ENCODE measurements around the gene SPG7. TPM values are rescaled to one million over a fixed set of nuclear protein-coding genes. Genes with fewer than 3 reads are reported as not detected.

Gene SPG7
- polyA plus RNA-seq, 1 donor from 2014 or later: 216 TPM

- H3K9me3 ChIP-seq (ENCODE audit: low read length): no peaks in the 10 kb centered on the region
- no peak overlapping the region for H3K4me3 ChIP-seq (ENCODE audit: low read length)
- no peaks in the 10 kb centered on the region for H3K79me2 ChIP-seq (replicated peaks; ENCODE audit: insufficient read depth, low read length)
- no peak for TF ChIP-seq EP300 (conservative IDR thresholded peaks at IDR 0.05; ENCODE audit: poor library complexity, severe bottlenecking)
- no peak for TF ChIP-seq CTCF (IDR thresholded peaks at IDR 0.05; ENCODE audit: poor library complexity, severe bottlenecking)
- no peak for TF ChIP-seq REST (IDR thresholded peaks at IDR 0.05; ENCODE audit: borderline replicate concordance)
- TF ChIP-seq TAF1 (IDR thresholded peaks at IDR 0.05; ENCODE audit: low read depth): no peak
- TF ChIP-seq POLR2AphosphoS5 (IDR thresholded peaks at IDR 0.05): no peak
- no peak for TF ChIP-seq EZH2 (IDR thresholded peaks at IDR 0.05; ENCODE audit: borderline replicate concordance, insufficient read depth, low read length, poor library complexity, severe bottlenecking)
- no peak for TF ChIP-seq MXI1 (conservative IDR thresholded peaks at IDR 0.05; ENCODE audit: poor library complexity, severe bottlenecking)
- no peak for TF ChIP-seq SMC3 (conservative IDR thresholded peaks at IDR 0.05; ENCODE audit: poor library complexity)
- TF ChIP-seq RAD21 (conservative IDR thresholded peaks at IDR 0.05): no peak
- H3K4me2 ChIP-seq (ENCODE audit: low read length): no peak overlapping the region
- H3K27ac ChIP-seq (ENCODE audit: low read length): no peak overlapping the region
- no peak overlapping the region for H2AFZ ChIP-seq (ENCODE audit: low read depth, low read length)
- no peaks in the 10 kb centered on the region for H4K20me1 ChIP-seq (ENCODE audit: insufficient read depth)
- no peaks in the 10 kb centered on the region for H3K9me2 ChIP-seq (ENCODE audit: insufficient read depth, low read length)
- no peak overlapping the region for H3K9ac ChIP-seq (ENCODE audit: low read length)
- H3F3A ChIP-seq (ENCODE audit: insufficient read depth, low read length, poor library complexity, severe bottlenecking): no peaks in the 10 kb centered on the region
- no peaks in the 10 kb centered on the region for H3K36me3 ChIP-seq (ENCODE audit: insufficient read depth, low read length)
- no peaks in the 10 kb centered on the region for H3K27me3 ChIP-seq (ENCODE audit: insufficient read depth, low read depth, low read length)
Observed at GRCh38 chr16:89596061-89596689, 88.0 kb downstream of the SPG7 start.

GRCh38 chr16:89596957-89597649 is 88.9 kb downstream of the SPG7 start:
- no peaks in the 10 kb centered on the region for H3K9me2 ChIP-seq (ENCODE audit: insufficient read depth, low read length)
- no peak for TF ChIP-seq MXI1 (conservative IDR thresholded peaks at IDR 0.05; ENCODE audit: poor library complexity, severe bottlenecking)
- no peak for TF ChIP-seq EZH2 (IDR thresholded peaks at IDR 0.05; ENCODE audit: borderline replicate concordance, insufficient read depth, low read length, poor library complexity, severe bottlenecking)
- TF ChIP-seq RAD21 (conservative IDR thresholded peaks at IDR 0.05): no peak
- TF ChIP-seq CTCF (IDR thresholded peaks at IDR 0.05; ENCODE audit: poor library complexity, severe bottlenecking): no peak
- no peak for TF ChIP-seq POLR2AphosphoS5 (IDR thresholded peaks at IDR 0.05)
- no peak for TF ChIP-seq EP300 (conservative IDR thresholded peaks at IDR 0.05; ENCODE audit: poor library complexity, severe bottlenecking)
- TF ChIP-seq REST (IDR thresholded peaks at IDR 0.05; ENCODE audit: borderline replicate concordance): no peak
- no peak for TF ChIP-seq SMC3 (conservative IDR thresholded peaks at IDR 0.05; ENCODE audit: poor library complexity)
- no peak for TF ChIP-seq TAF1 (IDR thresholded peaks at IDR 0.05; ENCODE audit: low read depth)
- H3K4me3 ChIP-seq (ENCODE audit: low read length): no peak overlapping the region
- no peaks in the 10 kb centered on the region for H3K36me3 ChIP-seq (ENCODE audit: insufficient read depth, low read length)
- H3K9ac ChIP-seq (ENCODE audit: low read length): no peak overlapping the region
- no peak overlapping the region for H3K27ac ChIP-seq (ENCODE audit: low read length)
- no peaks in the 10 kb centered on the region for H3K79me2 ChIP-seq (replicated peaks; ENCODE audit: insufficient read depth, low read length)
- H3K27me3 ChIP-seq (ENCODE audit: insufficient read depth, low read depth, low read length): no peaks in the 10 kb centered on the region
- H3K9me3 ChIP-seq (ENCODE audit: low read length): no peaks in the 10 kb centered on the region
- H3K4me2 ChIP-seq (ENCODE audit: low read length): no peak overlapping the region
- H2AFZ ChIP-seq (ENCODE audit: low read depth, low read length): no peak overlapping the region
- no peaks in the 10 kb centered on the region for H4K20me1 ChIP-seq (ENCODE audit: insufficient read depth)
- no peaks in the 10 kb centered on the region for H3F3A ChIP-seq (ENCODE audit: insufficient read depth, low read length, poor library complexity, severe bottlenecking)

All from neural cell (in vitro differentiated cells).